Pulmonary artery endothelial cell (primary cell): ENCODE results near the gene SOX18. TPM values are rescaled to one million over a fixed set of nuclear protein-coding genes. Genes with fewer than 3 reads are reported as not detected.

Experiments
- total RNA-seq: library from RNA; depleted of rRNA; stranded (reverse); fragments of >200 nt; gene quantifications from 2 replicates; pipeline ENCODE4 v1.2.3, GENCODE V29; 2014

SOX18 gene
- total RNA-seq, 1 donor from 2014 or later: 27.3 TPM

Other genes with a start within 250 kb of the SOX18 start
- gene ZBTB46, start 218.4 kb downstream of the SOX18 start, total RNA-seq: 7.2 and 13.0 TPM in 2 replicates
- gene ABHD16B, start 188.1 kb downstream of the SOX18 start, total RNA-seq: not detected in 2 replicates
- gene TPD52L2, start 184.4 kb downstream of the SOX18 start, total RNA-seq: 139 and 153 TPM in 2 replicates
- gene DNAJC5, start 154.5 kb downstream of the SOX18 start, total RNA-seq: 106 and 113 TPM in 2 replicates
- gene UCKL1, start 93.2 kb downstream of the SOX18 start, total RNA-seq: 28.9 and 30.4 TPM in 2 replicates
- gene ZNF512B, start 79.7 kb downstream of the SOX18 start, total RNA-seq: 11.7 and 13.1 TPM in 2 replicates
- gene SAMD10, start 70.0 kb downstream of the SOX18 start, total RNA-seq: 1.5 and 2.5 TPM in 2 replicates
- gene PRPF6, start 68.5 kb downstream of the SOX18 start, total RNA-seq: 71.7 and 83.0 TPM in 2 replicates
- 1.7 and 1.9 TPM in 2 replicates for gene C20orf204, start 13.5 kb downstream of the SOX18 start, total RNA-seq
- 18.0 and 27.8 TPM in 2 replicates for gene TCEA2, start 13.6 kb upstream of the SOX18 start, total RNA-seq
- 19.1 and 22.2 TPM in 2 replicates for gene RGS19, start 29.9 kb upstream of the SOX18 start, total RNA-seq
- 2.0 and 2.6 TPM in 2 replicates for gene OPRL1, start 30.4 kb upstream of the SOX18 start, total RNA-seq
- not detected in 2 replicates for gene LKAAEAR1, start 34.8 kb upstream of the SOX18 start, total RNA-seq
- gene NPBWR2, start 57.9 kb upstream of the SOX18 start, total RNA-seq: not detected in 2 replicates
- gene MYT1, start 114.8 kb upstream of the SOX18 start, total RNA-seq: not detected in 2 replicates
- gene PCMTD2, start 206.1 kb upstream of the SOX18 start, total RNA-seq: 44.7 and 49.9 TPM in 2 replicates